Sigmoid colon (tissue), 4 donors: ENCODE data around the gene GSG1L.

ENCODE experiments used
- CTCF ChIP-seq, 4 experiments: fragments of 450-650 bp in 3 of 4; fragments of 200-600 bp in 1 of 4; IDR thresholded peaks; one replicate each; pipeline ENCODE4 v1.5.1; 2016 to 2019; ENCODE audit warnings: antibody characterized with exemption in 4 of 4, mild to moderate bottlenecking in 3 of 4, moderate library complexity in 2 of 4
- EP300 ChIP-seq, 4 donors: sonication (generic); formaldehyde crosslinking; IDR thresholded peaks; one replicate each; pipeline ENCODE4 v1.6.1; 2017; ENCODE audit warnings: antibody characterized with exemption in 4 of 4
- POLR2A ChIP-seq, 2 donors: fragments of 450-650 bp; IDR thresholded peaks; one replicate each; pipeline ENCODE4 v1.6.1; 2016; ENCODE audit warnings: antibody characterized with exemption in 2 of 2, mild to moderate bottlenecking in 2 of 2, moderate library complexity in 2 of 2

- TF ChIP-seq POLR2A (IDR thresholded peaks at IDR 0.05), result no peak
- no peak for TF ChIP-seq CTCF (IDR thresholded peaks at IDR 0.05)
- TF ChIP-seq EP300 (IDR thresholded peaks at IDR 0.05), result no peak
These were observed 315.6 kb downstream of the GSG1L start for GRCh38 chr16:27747946-27748345.
